ENCODE measurements around the gene RFPL4AL1.

Gene RFPL4AL1

DNA sequence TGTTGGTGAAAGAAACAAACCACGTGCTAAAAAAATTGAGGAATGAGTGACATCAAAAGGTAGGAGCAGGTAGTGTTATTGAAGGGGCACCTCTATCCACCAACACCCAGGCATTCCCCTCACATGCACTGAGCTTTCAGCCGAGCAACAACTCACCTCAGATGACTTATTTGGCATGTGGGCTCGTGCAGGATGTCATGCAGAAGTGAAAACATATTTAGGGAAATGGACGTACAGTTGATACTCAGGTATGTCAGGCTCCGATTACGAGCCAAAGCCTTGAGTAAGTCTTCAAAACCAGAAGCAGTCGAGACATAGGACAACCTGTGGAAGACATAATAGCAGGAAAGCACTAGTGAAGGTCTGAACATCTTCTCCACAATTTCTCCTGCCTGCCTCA lies 32.5 kb downstream of the RFPL4AL1 start:
- no peak overlapping the region for H3K4me3 ChIP-seq (ENCODE audit: low read length)
- no peak for TF ChIP-seq ZNF274 (IDR thresholded peaks at IDR 0.05; ENCODE audit: low read depth, low read length)

DNA sequence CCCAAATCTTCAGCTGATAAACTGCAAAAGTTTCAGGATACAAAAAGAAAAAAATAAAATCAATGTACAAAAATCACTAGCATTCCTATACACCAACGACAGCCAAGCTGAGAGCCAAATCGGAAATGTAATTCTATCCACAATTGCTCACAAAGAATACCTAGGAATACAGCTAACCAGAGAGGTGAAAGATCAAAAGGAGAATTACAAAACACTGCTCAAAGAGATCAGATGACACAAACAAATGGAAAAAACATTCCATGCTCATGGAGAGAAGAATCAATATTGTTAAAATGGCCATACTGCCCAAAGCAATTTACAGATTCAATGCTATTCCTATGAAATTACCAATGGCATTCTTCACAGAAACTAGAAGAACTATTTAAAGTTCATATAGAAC lies 33.4 kb downstream of the RFPL4AL1 start:
- TF ChIP-seq ZNF274 (IDR thresholded peaks at IDR 0.05; ENCODE audit: low read depth, low read length): no peak
- H3K4me3 ChIP-seq (ENCODE audit: low read length): no peak overlapping the region

- no peak for TF ChIP-seq ZNF274 (IDR thresholded peaks at IDR 0.05; ENCODE audit: low read depth, low read length)
- no peak overlapping the region for H3K4me3 ChIP-seq (ENCODE audit: low read length)
Observed at GRCh38 chr19:55809381-55810058, 40.6 kb downstream of the RFPL4AL1 start.

GRCh38 chr19:55811340-55811739 lies 42.4 kb downstream of the RFPL4AL1 start:
- H3K4me3 ChIP-seq (ENCODE audit: low read length): no peak overlapping the region
- no peak for TF ChIP-seq ZNF274 (IDR thresholded peaks at IDR 0.05; ENCODE audit: low read depth, low read length)

DNA sequence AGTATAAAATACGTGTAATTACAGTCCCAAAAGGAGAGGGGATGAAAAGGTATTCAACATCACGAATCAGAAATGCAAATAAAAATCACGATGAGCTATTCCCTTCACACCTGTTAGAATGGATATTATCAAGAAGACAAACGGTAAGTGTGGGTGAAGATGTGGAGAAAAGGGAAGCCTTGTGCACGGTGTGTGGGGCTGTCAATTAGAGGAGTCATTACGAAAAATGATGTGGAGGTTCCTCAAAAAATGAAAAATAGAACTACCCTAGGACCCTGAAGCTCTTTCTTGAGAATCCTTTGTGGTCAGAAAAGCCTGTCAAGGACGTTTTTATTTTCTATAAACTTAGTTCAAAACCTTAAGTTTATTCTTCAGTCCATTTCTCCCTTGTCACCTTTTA lies 43.5 kb downstream of the RFPL4AL1 start:
- no peak for TF ChIP-seq ZNF274 (IDR thresholded peaks at IDR 0.05; ENCODE audit: low read depth, low read length)
- H3K4me3 ChIP-seq (ENCODE audit: low read length): no peak overlapping the region

GRCh38 chr19:55813906-55814305 lies 45.0 kb downstream of the RFPL4AL1 start:
- no peak overlapping the region for H3K4me3 ChIP-seq (ENCODE audit: low read length)
- TF ChIP-seq ZNF274 (IDR thresholded peaks at IDR 0.05; ENCODE audit: low read depth, low read length): no peak

DNA sequence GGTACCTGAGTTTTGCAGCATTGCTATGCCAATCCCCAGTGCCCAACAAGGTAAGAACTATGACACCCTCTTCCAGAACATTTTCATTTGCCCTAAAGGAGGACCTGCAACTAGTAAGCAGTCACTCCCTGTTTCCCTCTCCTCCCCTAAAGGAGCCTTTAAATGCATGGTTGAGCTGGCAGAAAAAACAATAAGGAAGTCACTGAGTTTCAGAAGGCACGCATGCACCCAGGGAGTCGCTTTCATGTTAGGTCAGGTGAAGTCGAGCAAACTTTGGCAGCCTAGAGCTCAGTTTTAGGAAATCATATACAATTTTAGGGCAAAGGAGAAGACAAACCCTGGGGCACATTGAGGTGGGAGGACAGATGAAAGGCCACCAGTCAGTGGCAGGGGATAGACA lies 51.1 kb downstream of the RFPL4AL1 start:
- H3K4me3 ChIP-seq (ENCODE audit: low read length): no peak overlapping the region
- TF ChIP-seq ZNF274 (IDR thresholded peaks at IDR 0.05; ENCODE audit: low read depth, low read length): no peak

All from GM08714 (cell line).